PFSK-1 (cell line): ENCODE measurements around the gene ADGRF3.

Experiments
- FOXP2 ChIP-seq: optimal IDR thresholded peaks from 2 replicates; pipeline ENCODE3; 2011; ENCODE audit warnings: borderline replicate concordance, control low read depth, inconsistent platforms; ENCODE audit not compliant: insufficient read depth; ENCODE audit errors: extremely low read length, extremely low read depth
- POLR2AphosphoS5 ChIP-seq: IDR thresholded peaks from 2 replicates; pipeline ENCODE4 v1.6.1; 2012; ENCODE audit warnings: low read depth, mild to moderate bottlenecking, control low read depth, low read length, moderate library complexity
- REST ChIP-seq, 2 experiments: IDR thresholded peaks; 2 replicates each; pipeline versions ENCODE4 v1.6.1 to v1.8.0; 2011 to 2012; ENCODE audit warnings: low read depth in 2 of 2, low read length in 2 of 2, control low read depth in 1 of 2, inconsistent platforms in 1 of 2, mild to moderate bottlenecking in 1 of 2, moderate library complexity in 1 of 2; ENCODE audit not compliant: insufficient read depth in 1 of 2
- SIN3A ChIP-seq: IDR thresholded peaks from 2 replicates; pipeline ENCODE4 v1.6.1; 2012; ENCODE audit warnings: mild to moderate bottlenecking, low read length, moderate library complexity, borderline replicate concordance; ENCODE audit not compliant: insufficient read depth
- TAF1 ChIP-seq: IDR thresholded peaks from 2 replicates; pipeline ENCODE4 v1.6.1; 2012; ENCODE audit warnings: low read length, control low read depth, borderline replicate concordance; ENCODE audit not compliant: insufficient read depth

Gene ADGRF3

GRCh38 chr2:26274058-26274613 lies 72.5 kb downstream of the ADGRF3 start:
- TF ChIP-seq REST (IDR thresholded peaks at IDR 0.05; ENCODE audit: insufficient read depth in 1 of 2, low read depth in 2 of 2, low read length in 2 of 2) (no peak), TAF1 (no peak), POLR2AphosphoS5 (no peak), FOXP2 (no peak), SIN3A (no peak)

GRCh38 chr2:26273501-26273900 lies 73.1 kb downstream of the ADGRF3 start:
- TF ChIP-seq TAF1 (no peak), FOXP2 (no peak), SIN3A (no peak), POLR2AphosphoS5 (no peak), REST (IDR thresholded peaks at IDR 0.05; ENCODE audit: insufficient read depth in 1 of 2, low read depth in 2 of 2, low read length in 2 of 2) (no peak)

GRCh38 chr2:26270373-26270772 lies 76.2 kb downstream of the ADGRF3 start:
- no peak for TF ChIP-seq POLR2AphosphoS5
- TF ChIP-seq FOXP2 = no peak
- no peak for TF ChIP-seq TAF1
- TF ChIP-seq SIN3A = no peak
- no peak for TF ChIP-seq REST (IDR thresholded peaks at IDR 0.05; ENCODE audit: insufficient read depth in 1 of 2, low read depth in 2 of 2, low read length in 2 of 2)

GRCh38 chr2:26269571-26270158 lies 76.9 kb downstream of the ADGRF3 start:
- TF ChIP-seq SIN3A = no peak
- TF ChIP-seq FOXP2 = no peak
- TF ChIP-seq TAF1 = no peak
- no peak for TF ChIP-seq POLR2AphosphoS5
- TF ChIP-seq REST (IDR thresholded peaks at IDR 0.05; ENCODE audit: insufficient read depth in 1 of 2, low read depth in 2 of 2, low read length in 2 of 2) = no peak

GRCh38 chr2:26268213-26268612 lies 78.4 kb downstream of the ADGRF3 start:
- TF ChIP-seq SIN3A (no peak), REST (IDR thresholded peaks at IDR 0.05; ENCODE audit: insufficient read depth in 1 of 2, low read depth in 2 of 2, low read length in 2 of 2) (no peak), POLR2AphosphoS5 (no peak), FOXP2 (no peak), TAF1 (no peak)
